Activated CD8-positive, alpha-beta memory T cell treated with anti-CD3 and anti-CD28 coated beads for 4 hours (primary cell): ENCODE results near the gene TNFRSF19.

ENCODE experiments used
- DNase-seq, 2 donors: peaks; one replicate each; pipeline ENCODE4 v3.0.0-alpha.2; 2020; ENCODE audit warnings: low read depth in 2 of 2

TNFRSF19 gene

DNA sequence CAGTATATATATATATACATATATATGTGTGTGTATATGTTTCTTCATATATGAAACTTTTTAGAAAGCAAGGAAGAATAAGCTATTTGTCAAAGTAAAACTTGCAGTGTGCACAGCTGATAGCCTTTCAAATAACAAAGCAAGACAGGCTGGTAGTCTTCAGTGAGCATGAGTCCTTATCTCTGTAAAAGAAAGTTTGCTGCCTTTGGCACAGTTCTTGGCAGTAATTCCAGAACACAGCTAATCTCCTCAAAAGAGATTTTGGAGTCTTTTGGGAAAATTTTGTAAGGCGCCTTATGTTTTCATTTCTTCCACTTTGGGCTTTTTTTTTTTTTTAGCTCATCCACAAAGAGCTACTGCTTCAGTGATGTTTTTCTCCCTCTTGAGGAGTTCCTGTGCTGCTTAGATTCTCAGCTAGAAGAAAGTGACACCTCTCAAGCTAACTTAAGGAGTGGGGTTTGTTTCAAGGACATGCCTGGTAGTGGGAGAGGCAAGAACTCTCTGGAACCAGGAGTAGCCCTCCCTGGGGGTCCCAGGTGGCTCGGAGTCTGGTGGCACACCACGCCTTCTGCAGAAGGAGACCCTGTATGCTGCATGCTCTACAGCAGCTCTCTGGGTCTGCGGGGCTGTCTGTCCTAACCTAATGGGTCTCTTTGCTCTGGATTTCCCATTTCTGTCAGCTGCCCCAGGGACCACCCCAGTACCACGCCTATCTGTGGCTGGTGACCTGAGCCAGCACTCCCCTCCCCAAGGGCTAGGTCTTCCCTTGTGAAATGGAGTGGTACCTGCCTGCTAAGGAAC lies 58.8 kb downstream of the TNFRSF19 start:
- DNase-seq = no peak

DNA sequence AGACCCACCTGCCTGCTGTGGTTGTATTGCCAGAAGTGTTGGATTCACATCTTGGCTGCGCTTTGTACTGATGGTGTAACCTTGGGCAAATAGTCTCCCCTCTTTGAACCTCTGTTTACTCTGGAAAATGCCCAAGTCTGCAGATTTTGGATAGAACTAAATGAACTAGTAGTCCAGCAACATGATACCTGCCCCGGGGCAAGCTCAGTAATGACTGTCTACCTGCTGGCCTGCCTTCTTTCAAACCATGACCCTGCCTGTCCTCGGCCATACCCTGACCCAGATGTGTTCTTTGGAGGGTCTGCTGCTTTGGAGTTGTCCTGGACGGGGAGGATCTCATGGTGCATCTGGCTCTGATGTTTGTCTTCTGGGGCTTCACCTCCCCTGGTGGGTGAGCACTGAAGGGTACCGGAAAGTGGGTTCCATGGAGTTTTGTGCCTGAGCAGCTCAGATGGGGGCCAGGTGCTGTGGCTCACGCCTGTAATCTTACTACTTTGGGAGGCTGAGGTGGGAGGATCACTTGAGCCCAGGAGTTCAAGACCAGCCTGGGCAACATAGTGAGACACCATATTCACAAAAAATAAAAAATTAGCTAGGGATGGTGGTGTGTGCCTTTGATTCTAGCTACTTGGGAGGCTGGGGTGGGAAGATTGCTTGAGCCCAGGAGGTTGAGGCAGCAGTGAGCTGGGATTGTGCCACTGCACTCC lies 59.5 kb downstream of the TNFRSF19 start:
- no peak for DNase-seq

- no peak for DNase-seq
These were observed 60.3 kb downstream of the TNFRSF19 start for GRCh38 chr13:23630349-23631093.

DNA sequence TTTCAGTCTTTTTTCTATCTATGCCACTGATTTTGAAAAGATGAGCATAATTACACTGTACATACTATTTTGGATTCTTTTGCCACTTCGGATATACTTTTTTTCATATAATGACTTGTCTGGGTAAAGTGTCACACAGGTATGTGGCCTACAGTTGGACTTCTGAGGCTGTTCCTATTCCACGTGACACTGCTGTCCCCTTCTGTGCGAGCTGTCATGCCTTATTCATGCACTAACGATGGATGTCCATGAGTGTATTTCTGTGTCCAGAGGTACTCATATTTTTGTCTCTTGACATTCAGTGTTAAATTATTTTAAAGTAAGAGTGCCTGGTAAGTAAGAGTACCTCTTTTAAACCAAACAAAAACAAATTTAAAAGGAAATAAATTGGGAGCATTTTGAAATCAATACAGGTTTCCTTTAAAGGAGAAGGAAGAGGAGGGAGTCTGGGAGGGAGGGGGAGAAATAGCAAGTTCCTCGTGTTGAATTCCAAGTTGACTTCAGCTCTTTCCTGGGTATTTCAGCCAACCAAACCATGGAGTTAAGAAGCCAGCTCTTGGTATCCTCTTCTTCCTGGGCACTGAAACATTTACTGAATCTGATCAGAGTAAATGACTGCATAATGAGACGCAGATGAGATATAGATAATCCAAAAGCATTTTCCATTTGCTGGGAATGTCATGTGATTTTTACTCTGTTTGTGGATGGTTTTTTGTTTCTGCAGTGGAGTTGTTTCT lies 61.3 kb downstream of the TNFRSF19 start:
- no peak for DNase-seq

DNA sequence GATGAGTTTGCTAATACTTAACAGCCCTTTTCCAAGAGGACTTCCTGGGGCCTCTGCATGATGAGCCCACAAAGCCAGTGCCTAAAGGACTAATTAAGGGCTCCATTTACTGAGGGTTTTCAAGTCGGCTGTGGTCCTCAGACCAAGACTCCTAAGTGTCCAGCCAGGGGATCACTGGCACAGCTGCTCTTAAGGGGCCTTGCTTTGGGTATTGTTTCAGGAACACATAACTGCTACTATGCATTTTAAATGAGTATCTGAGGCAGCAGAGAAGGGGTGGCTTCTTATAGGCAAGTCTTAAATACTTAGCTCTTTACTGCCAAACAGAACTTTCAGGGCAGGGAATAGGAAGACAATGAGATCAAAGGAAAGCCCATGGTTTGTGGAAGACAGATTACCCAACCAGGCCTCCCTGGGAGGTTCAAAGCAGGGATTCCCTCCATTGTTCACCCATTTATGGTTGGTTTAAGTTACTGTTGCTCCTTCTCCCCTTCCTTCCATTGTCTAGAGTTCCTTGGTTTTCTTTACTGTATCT lies 61.9 kb downstream of the TNFRSF19 start:
- no peak for DNase-seq

DNA sequence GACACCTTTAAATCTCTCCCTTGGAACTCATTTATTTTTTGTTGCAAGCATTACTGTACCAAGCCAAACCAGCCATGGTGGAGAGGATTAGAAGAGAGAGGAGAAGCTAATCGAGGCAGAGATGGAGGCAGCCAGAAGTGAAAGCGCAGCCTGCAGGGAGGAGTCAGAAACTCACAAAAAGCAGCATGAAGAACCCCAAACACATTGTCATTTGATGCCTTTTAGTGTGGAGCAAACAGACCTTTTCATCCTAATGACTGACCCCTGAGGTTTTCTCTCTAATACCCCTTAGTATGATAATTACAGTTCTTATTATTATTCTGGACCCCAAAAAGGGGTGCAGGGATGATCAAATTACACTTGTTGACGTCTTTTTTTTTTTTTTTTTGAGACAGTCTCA lies 62.5 kb downstream of the TNFRSF19 start:
- DNase-seq = no peak

GRCh38 chr13:23634897-23635296 lies 64.7 kb downstream of the TNFRSF19 start:
- DNase-seq = no peak

DNA sequence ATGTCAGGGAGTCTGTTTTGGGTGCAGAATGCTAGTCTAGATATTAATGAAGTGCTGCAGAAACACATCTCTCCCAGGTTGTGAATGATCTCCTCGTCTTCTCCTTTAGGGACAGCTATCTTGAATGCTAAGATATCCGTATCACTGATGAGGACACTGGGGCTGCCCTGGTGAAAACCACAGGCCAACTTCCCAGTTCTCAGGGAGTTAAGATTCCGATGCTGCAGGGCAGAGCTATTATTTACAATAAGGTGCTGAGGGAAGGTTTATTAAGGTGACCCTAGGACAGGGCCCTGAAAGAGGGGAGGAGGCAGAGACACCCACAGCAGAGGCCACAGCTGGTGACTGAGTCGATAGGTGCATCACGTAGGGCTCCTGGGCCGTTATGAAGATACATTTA lies 66.1 kb downstream of the TNFRSF19 start:
- DNase-seq = no peak

DNA sequence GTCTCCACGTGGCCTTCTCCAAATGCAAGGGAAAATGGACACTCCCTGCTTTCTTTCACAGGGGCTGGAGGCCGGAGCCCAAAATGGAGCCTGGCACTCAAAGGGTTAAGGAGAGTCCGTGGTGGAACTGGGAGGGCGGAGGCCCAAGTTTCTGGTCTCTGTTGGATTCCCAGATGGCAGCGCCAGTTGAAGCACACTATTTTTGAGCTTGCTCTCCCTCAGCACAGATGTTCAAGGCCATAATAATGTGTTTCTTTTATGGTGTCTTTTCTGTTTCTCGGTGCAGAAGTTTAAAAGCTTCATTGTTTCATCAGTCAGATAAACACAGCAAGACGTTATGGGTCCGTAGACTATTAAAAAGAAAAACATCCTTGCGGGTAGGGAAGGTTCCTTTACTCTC lies 67.6 kb downstream of the TNFRSF19 start:
- DNase-seq = no peak

DNA sequence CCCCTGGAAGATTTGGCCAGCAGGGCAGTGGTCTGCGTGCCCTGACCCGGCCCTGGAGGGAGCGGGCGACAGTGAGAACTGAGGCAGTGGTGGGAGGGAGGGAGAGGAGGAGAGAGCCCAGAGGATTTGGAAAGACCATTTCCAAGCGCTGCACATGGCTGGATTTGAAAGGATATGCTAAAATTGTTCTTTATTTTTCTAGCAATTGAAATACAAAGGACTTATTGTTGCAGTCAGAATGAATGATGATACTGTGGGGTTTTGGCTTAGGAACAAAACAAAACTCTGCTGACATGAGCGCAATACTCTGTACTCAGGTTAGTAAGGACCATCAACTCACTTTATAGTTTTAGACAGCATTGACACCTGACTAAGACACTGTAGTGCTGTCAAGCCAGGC lies 69.5 kb downstream of the TNFRSF19 start:
- no peak for DNase-seq

- DNase-seq = no peak
These were observed 71.9 kb downstream of the TNFRSF19 start for GRCh38 chr13:23642110-23642509.

DNA sequence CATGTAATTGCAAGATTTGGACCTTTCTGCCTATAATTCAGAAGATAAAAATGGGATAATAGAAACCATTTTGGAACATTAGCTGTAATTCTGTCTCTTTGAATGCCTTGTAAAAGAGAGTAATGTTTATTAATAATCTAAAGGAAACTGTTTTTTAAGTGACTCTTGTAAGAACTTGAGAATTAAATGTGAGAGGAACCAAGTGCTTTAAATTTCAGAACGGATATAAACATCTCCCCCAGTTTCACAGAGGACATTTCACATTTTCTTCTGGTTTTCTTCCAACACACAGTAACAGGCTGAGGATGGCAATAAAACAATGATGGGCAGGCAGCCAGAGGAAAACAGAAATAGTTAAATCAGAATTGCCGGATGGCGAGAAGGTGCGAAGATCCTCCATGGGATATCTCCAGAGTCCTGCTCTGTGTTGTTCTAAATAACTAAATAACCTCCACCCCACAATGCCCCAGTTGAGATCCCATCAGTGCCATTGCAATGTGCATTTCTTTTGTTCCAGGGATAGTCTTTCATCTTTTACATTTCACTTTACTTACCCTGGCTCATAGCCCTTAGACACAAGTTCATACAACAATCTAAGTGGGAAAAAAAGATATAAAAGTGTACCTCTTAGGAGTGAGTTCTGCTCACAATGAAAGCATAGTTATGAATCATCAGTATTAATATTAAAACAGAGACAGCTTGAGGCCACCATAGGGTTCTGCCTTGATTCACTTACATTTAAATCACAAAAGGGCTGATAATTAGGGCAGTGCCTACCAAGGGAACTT lies 73.3 kb downstream of the TNFRSF19 start:
- no peak for DNase-seq

DNA sequence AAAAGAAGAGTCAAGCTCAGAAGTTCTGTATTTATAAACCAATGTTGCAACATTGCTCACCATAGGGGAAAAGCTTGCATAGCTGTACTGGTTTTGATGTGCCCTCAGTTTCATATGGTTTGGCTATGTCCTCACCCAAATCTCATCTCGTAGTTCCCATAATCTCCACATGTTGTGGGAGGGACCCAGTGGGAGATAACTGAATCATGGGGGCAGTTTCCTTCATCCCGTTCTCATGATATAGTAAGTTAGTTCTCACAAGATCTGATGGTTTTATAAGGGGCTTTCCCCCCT lies 73.9 kb downstream of the TNFRSF19 start:
- no peak for DNase-seq

DNA sequence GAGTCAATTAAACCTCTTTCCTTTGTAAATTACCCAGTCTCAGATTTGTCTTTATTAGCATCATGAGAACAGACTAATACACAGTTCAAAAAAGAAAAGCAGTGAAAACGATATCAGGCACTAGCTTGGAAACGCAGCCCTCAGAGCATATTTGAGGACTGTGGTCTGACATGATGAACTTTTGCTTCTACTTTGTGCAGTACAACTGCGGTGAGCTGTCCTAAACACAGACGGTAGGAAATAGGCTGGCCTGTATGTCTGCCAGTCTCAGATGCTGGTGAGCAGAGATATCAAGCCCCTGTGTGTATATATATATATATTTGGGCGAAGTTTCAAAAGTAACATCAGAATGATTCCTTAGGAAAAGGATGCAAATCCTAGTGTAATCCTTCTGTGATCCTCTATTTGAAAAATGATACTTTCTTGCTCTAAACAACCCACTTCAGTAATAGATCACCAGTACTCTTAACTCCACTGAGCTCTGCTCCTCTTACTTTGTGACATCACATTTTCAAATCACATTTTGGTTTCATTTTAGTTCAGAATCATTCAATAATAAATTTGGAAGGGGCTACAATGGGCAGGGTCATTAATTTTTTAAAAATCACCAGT lies 74.4 kb downstream of the TNFRSF19 start:
- no peak for DNase-seq

GRCh38 chr13:23645851-23646250 lies 75.6 kb downstream of the TNFRSF19 start:
- no peak for DNase-seq

- no peak for DNase-seq
These were observed 81.2 kb downstream of the TNFRSF19 start for GRCh38 chr13:23651439-23651838.

DNA sequence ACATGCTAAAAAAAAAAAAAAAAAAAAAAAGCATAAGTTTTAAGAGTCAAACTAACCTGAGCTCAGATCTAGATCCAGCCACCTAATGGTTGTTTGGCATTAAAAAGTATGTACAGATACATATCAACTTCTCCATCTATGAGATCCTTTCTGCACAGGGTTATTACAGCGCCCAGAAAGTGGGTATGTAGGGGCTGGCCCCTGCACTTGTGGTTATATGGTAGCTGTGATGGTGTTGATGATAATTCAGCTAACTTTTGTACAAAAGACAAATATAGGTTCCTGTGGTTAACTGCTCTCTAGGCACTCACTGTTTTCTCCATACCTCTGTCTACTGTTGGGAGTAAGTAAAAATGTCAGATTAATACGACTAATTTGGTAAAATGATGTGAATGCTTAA lies 81.7 kb downstream of the TNFRSF19 start:
- DNase-seq = no peak

- no peak for DNase-seq
These were observed 82.9 kb downstream of the TNFRSF19 start for GRCh38 chr13:23652909-23653726.
